Activated naive CD8-positive, alpha-beta T cell treated with anti-CD3 and anti-CD28 coated beads, Interleukin-2, amount 10 ng/mL, durations not matched to agents 7 days and 5 days (primary cell): ENCODE measurements around the gene HOXA13. TPM values are rescaled to one million over a fixed set of nuclear protein-coding genes. Genes with fewer than 3 reads are reported as not detected.

Experiments used
- ATAC-seq: fragments of 150-1000 bp; cut with Tn5 transposase; one replicate; pipeline ENCODE4 v1.10.0; 2021; ENCODE audit warnings: low read depth, moderate library complexity
- POLR2A ChIA-PET: fragments of 350-600 bp; sonication (Branson Sonifier 250); formaldehyde crosslinking; loops from one replicate; lab custom pipeline; 2021; ENCODE audit warnings: antibody characterized with exemption; lab: Charles Lee
- DNase-seq: peaks from one replicate; pipeline ENCODE4 v3.0.0; 2021
- H3K27ac Mint-ChIP-seq: one replicate; pipeline ENCODE4 v1.8.0; 2022; ENCODE audit warnings: mild to moderate bottlenecking, mixed read lengths
- H3K27me3 Mint-ChIP-seq: one replicate; pipeline ENCODE4 v1.8.0; 2022; ENCODE audit warnings: mild to moderate bottlenecking, moderate library complexity, mixed read lengths
- H3K36me3 Mint-ChIP-seq: one replicate; pipeline ENCODE4 v1.8.0; 2021; ENCODE audit warnings: mild to moderate bottlenecking, mixed read lengths
- H3K4me1 Mint-ChIP-seq: one replicate; pipeline ENCODE4 v1.8.0; 2021; ENCODE audit warnings: mixed read lengths
- H3K4me3 Mint-ChIP-seq: one replicate; pipeline ENCODE4 v1.8.0; 2022; ENCODE audit warnings: mild to moderate bottlenecking, moderate library complexity, mixed read lengths
- H3K9me3 Mint-ChIP-seq: one replicate; pipeline ENCODE4 v1.8.0; 2021; ENCODE audit warnings: mixed read lengths
- total RNA-seq, 2 experiments: library from RNA; stranded (reverse); gene quantifications; one replicate each; pipeline ENCODE4 v1.2.3, GENCODE V29; 2021

The HOXA13 gene
- total RNA-seq, 2 experiments from 2014 or later = not detected

DNA sequence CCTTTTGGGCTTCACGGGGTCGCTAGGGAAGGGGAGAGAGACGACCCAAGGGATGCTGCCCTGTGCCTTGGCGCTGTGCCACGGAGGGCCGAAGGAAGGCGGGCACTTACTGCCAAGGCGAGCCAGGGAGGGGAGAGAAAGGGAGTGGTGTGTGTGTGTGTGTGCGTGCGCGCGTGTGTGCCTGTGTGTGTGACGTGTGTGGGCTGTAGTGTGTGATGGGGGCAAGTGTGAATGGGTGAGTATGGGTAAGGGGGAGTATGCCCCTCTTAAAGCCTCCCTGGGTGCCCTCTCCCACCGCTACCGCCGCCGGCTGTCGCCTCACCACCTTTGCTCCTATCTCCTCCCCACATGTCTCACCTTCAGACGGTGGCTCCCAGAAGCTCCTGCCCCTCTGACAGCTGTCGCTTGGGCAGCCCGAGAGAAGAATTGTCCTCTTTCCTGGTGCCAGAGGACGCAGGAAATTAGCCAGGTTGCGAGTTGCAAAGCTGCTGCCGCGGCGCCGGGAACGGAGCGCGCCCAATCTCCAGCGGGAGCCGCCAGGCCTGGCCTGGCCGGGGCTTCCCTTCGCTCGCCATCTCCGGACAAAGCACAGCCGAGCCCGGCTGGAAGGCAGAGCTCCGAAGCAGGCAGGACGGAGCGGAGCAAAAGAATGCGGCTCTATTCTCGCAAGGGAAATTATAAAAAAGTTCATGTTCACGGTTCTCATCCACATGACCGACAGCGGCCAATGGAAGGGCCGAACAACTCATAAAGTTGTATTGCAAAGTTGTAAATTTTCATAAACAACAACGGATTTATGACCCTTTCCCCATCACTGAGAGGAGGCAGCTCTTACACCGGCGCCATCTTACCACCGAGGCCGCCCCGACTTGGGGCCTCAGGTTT lies 47.7 kb downstream of the HOXA13 start, which contains the start of gene HOXA3:
TSS of gene HOXA3 (minus strand) at position 653 of the 885 bp plus-strand sequence. CDS start 41,943 bp downstream, outside the sequence.
- H3K27ac Mint-ChIP-seq = peak within 1 kb of the TSS; percentile 21
- DNase-seq (no peak), ATAC-seq (no peak)
- no peaks in the 10 kb centered on the region for H3K36me3 Mint-ChIP-seq
- peak within 1 kb of the TSS; percentile 73 for H3K4me3 Mint-ChIP-seq
- H3K4me1 Mint-ChIP-seq = peaks cover 27% of the 10 kb centered on the region
- no peaks in the 10 kb centered on the region for H3K9me3 Mint-ChIP-seq
- POLR2A ChIA-PET = no interaction called here
- peaks cover 90% of the 10 kb centered on the region for H3K27me3 Mint-ChIP-seq

DNA sequence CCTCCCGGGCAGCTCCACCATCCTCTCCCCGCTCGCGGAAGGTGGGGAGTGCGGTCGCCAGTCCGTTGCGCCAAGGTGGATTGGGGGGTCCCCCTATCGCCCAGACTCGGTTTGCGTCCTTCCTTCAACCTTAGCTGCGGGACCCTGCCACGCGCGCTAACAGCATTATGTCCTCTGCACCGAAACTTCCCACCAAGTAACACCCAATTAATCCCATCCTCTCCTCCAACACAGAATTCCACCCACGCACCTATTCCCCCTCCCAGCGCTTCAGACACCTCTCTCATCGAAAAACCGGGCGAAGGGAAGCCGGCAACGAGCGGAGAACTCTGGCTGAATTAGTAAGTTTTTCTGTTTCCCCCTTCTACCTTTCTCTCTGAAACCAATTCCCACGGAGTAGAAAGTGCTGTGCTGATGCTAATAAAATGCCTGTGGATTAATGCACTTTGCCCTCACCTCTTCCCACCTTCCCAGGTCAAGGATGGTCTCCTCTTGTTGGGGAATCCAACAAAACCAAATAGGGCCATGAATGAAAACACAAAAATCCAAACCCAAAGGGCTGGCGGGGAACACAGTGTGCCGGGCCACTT lies 48.5 kb downstream of the HOXA13 start:
- Mint-ChIP-seq H3K27me3 (peaks cover 92% of the 10 kb centered on the region), H3K36me3 (no peaks in the 10 kb centered on the region), H3K27ac (peak overlapping the region; percentile 21), H3K4me1 (peaks cover 27% of the 10 kb centered on the region), H3K9me3 (no peaks in the 10 kb centered on the region), H3K4me3 (peak overlapping the region; percentile 73)
- DNase-seq = no peak
- ATAC-seq = no peak
- POLR2A ChIA-PET = no interaction called here

DNA sequence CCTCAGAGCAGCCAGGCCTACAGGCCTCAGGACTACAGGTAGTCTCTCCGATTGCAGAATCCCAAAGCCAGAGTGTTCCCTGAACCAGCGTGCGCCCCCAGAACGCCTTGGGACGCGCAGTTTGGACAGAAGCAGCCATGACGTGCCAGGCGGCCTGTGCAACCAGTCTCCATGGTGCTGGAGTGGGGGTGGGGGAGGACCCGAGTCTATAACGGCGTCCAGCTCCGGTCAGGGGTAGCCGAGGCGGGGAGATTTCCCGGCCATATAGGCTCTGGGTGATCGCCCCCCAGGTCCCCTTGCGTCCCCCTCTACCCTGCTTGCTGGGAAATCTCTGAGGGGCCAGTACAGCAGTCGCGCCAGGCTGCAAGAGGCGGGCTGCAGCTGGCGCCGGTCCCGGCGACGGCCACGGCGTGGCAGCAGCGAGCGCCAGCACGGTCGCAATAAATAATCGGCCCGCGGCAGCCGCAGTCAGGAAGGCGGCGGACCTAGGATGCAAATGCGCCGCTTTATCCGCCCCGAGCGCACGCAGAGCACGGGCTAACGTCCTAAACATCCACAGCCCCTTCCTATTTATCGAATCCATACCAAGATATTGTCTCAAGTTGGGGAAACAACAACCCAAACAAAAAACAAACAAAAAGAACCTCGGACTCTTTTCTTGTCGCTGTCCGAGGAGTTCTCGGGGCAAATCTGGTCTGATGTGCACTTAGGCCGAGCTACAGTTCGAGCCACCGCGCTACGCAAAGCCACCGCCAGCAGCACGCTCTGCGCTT lies 49.1 kb downstream of the HOXA13 start:
- H3K4me1 Mint-ChIP-seq = peaks cover 27% of the 10 kb centered on the region
- DNase-seq (peak; percentile 80), ATAC-seq (peak; percentile 85)
- POLR2A ChIA-PET = interaction anchor here (0.8 kb wide), 1 partner anchor 16 kb away, joined by 3 read pairs; no protein-coding TSS in a partner anchor
- peak overlapping the region; percentile 34 for H3K27ac Mint-ChIP-seq
- no peaks in the 10 kb centered on the region for H3K36me3 Mint-ChIP-seq
- peak overlapping the region; percentile 73 for H3K4me3 Mint-ChIP-seq
- H3K27me3 Mint-ChIP-seq = peaks cover 92% of the 10 kb centered on the region
- no peaks in the 10 kb centered on the region for H3K9me3 Mint-ChIP-seq

DNA sequence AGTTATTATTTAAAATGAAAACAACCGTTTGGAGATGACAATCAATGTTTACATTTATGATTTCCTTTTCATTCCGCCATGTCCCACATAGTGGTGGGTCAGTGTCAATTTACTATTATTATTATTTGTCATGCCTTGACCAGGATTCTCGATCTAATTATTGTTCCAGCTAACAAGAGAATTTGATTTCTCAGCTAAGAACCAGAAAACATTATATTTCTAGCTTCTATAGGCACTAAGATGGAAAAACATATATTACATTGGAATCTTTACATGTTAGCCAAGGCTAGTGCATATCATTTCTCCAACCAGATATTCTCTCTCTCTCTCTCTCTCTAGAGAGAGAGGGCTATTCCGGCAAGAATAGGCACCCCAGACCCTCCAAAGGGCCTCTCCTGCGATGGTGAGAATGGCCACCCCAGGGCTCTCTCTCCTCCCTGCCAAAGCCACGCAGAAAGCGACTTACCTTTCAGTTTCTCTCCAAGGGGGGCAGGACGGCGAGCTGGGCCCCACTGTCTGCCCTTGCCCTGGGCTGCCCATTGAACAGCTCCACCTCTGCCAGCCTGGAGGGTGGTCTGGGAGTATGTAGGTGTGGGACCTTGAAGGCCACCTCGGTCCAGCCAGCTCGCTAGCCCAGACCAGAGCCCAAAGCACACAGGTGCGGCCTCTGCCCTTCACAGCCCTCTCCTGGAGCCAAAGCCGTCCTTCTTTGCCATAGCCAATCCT lies 49.9 kb downstream of the HOXA13 start:
- ATAC-seq (no peak), DNase-seq (no peak)
- H3K4me3 Mint-ChIP-seq = peak overlapping the region; percentile 73
- H3K27me3 Mint-ChIP-seq = peaks cover 89% of the 10 kb centered on the region
- no peaks in the 10 kb centered on the region for H3K36me3 Mint-ChIP-seq
- POLR2A ChIA-PET = interaction anchor here (0.8 kb wide), 1 partner anchor 16 kb away, joined by 3 read pairs; no protein-coding TSS in a partner anchor
- H3K4me1 Mint-ChIP-seq = peaks cover 22% of the 10 kb centered on the region
- no peak overlapping the region for H3K27ac Mint-ChIP-seq
- no peaks in the 10 kb centered on the region for H3K9me3 Mint-ChIP-seq

DNA sequence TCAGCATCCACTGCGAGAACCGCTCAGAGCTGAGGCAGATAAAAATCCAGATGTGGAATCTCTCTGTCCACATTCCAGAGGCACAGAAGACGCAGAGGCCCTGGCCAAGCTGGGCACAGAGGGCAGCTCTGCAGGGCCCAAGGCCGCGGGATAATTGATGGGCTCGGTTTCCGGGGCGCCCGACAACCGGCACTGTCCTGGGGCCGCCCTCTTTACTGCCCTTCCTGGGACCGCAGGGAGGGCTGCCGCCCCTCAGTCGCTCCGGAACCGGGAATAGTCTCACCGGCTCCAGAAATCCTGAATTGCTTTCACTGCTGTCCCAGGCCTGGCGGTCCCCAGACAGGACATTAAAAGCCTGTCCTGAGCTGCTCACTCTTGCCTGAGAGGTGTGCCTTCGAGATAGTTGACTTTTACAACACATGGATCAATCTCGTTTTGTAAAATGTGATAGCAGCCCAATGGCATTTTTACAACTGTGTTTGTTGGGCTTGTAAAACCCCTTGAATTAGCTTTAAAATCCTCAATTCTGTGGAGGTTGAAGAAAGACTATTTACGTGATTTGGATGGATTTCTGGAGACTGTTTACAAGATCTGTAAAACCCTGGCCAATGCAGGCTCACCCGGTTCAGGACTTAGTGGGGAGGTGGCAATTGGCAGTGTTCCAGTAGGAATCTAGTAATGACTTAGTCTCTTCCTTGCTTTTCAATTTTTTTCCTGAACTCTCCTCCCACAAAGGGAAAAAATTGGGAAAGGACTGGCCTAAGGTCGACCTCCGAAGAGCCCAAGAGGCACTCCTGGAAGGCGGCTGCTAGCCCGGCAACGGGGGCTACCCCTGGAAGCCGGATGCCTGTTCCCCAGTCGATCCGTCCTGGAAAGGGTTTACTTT lies 50.9 kb downstream of the HOXA13 start:
- DNase-seq = no peak
- Mint-ChIP-seq H3K9me3 (no peaks in the 10 kb centered on the region), H3K36me3 (no peaks in the 10 kb centered on the region), H3K4me3 (no peak overlapping the region), H3K4me1 (peaks cover 19% of the 10 kb centered on the region), H3K27me3 (peaks cover 80% of the 10 kb centered on the region), H3K27ac (no peak overlapping the region)
- no peak for ATAC-seq
- POLR2A ChIA-PET = no interaction called here

DNA sequence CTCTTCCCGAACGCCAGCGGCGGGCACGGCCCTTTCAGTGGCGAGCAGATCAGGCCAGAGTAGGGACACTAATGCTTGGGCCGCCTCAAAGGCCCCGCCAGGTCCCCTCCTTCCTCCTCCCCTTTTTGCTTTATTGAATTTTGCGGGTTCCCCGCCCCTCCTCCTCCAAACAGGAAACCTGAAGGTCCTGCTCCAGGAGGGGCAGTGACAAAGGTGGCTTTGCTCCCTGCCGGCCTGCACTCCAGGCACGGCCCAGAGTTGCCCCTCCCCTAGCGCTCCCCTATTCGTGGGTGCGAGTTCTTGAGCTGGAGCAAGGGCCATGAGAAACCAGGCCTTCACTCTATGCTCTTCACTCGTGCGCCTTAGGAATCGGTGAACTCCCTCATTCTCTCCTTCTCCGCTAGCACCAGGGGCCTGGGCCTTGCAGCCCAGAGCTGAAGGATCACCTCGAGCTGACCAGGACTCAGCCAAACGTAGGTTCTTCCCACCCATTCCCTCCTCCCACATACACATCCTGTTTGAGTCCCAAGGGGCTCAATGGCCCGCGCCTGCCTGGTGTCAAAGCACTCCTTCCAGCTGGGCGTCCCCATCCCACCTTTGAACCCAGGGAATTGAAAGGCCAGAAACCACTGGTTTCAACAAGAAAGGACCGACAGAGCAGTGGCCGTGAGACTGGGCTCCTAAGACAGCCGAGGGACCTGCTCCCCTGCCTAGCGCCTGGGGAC lies 51.7 kb downstream of the HOXA13 start:
- Mint-ChIP-seq H3K27ac (no peak overlapping the region), H3K9me3 (no peaks in the 10 kb centered on the region), H3K4me1 (peaks cover 17% of the 10 kb centered on the region), H3K27me3 (peaks cover 72% of the 10 kb centered on the region), H3K4me3 (peak overlapping the region; percentile 55), H3K36me3 (no peaks in the 10 kb centered on the region)
- DNase-seq (no peak), ATAC-seq (no peak)
- POLR2A ChIA-PET = no interaction called here

DNA sequence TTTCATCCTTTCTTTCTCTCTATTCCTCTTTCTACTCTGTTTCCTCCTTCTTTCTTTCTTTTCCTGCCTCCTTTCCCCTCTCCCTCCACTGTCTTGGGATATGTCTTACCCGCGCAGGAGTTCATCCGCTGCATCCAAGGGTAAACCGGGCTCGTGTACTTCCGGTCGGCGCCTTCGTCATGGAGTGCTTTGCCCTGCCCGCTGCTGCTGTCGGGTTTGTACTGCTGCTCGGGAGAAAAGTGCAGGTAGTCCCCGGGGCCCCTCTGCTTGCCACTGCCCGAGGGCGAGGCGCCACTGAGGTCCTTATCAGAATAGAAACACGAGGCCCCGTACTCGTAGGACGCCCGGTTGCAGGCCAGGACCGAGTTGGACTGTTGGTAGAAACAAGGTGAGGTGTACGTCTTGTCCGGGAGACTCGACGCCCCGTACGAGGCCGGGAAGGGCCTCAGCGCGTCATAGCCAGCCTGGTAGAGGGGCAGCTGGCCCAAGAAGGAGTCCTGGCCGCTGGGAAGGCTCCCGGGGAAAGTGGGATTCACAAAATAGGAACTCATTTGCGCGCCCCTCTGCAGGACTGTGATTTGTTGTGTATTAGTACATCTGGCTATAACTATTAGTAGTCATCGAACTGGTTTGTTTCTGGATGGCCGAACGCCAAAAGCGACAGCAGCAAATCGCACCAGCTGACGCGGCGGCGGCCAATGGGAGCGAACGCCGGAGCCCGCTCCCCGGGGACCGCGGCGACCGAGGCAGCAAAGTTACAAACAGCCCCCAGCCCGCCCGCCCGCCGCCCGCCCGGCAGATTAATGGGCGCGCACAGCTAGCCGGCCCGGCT lies 52.5 kb downstream of the HOXA13 start, which contains the start of gene HOXA6:
TSS of gene HOXA6 (minus strand) at position 576 of the 832 bp plus-strand sequence. CDS start at position 551, 25 bp downstream.
- no peak for ATAC-seq
- H3K4me1 Mint-ChIP-seq = peaks cover 17% of the 10 kb centered on the region
- no peaks in the 10 kb centered on the region for H3K36me3 Mint-ChIP-seq
- H3K9me3 Mint-ChIP-seq = no peaks in the 10 kb centered on the region
- POLR2A ChIA-PET = no interaction called here
- peak within 1 kb of the TSS; percentile 55 for H3K4me3 Mint-ChIP-seq
- peaks cover 67% of the 10 kb centered on the region for H3K27me3 Mint-ChIP-seq
- no peak for DNase-seq
- no peak within 1 kb of the TSS for H3K27ac Mint-ChIP-seq

DNA sequence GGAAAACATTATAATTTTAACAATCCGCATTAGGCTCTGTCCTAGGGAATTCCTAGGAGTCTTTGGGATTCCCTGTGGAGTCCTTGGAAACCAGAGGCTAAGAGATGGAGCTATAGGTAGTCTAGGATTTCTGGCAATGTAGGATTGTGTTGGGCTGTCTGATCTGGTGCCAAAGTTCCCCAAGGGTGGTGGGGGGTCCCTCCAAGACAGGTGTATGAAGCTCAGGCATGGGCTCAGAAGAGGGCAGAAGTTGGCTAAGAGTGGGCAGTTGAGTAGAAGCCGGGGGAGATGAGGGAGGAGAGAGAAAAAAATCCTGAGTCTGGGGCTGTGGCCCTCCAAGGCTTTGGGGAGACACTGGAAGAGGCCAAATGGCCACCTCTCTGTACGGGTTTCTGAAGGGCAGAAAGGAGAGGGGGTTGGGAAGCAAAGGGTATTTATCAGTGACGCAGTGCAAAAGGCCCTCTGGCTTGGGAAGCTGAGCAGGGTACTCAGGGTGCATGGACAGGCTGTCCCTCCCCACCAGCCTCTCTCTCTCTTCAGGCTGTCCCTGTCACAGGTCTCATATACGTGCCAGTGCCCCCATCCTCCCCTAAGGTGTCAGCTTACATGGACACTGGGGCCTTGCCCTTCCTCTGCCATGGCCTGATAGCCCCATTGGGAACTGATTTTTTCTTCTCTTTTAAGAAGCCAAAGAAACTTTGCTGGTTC lies 53.2 kb downstream of the HOXA13 start:
- Mint-ChIP-seq H3K27ac (no peak overlapping the region), H3K36me3 (no peaks in the 10 kb centered on the region), H3K27me3 (peaks cover 59% of the 10 kb centered on the region), H3K4me1 (peaks cover 11% of the 10 kb centered on the region), H3K9me3 (no peaks in the 10 kb centered on the region), H3K4me3 (no peak overlapping the region)
- DNase-seq (no peak), ATAC-seq (no peak)
- POLR2A ChIA-PET = no interaction called here

DNA sequence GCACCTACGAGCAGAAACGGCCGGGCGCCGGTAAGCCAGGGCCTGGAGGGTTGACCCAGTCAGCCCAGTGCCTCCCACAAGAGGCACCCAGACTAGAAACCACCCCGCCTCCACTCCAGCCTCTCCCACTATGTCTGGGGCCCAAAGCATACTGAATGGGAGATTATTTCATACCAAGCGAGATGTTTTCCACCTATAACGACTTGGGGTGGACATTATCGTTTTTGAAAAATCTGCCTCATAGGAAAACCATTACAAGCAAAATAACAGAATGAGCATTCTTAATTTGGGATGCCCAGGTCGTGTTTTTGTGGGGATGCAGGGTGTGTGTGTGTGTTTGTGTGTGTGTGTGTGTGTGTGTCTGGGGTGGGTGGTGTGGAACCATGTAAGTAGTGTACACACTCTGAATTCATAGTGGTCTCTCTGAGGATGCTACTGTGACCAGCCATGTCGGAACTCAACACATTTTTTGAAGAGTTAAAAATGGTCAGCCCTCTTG lies 53.9 kb downstream of the HOXA13 start:
- peaks cover 52% of the 10 kb centered on the region for H3K27me3 Mint-ChIP-seq
- H3K4me3 Mint-ChIP-seq = no peak overlapping the region
- H3K9me3 Mint-ChIP-seq = no peaks in the 10 kb centered on the region
- DNase-seq (no peak), ATAC-seq (no peak)
- no peak overlapping the region for H3K27ac Mint-ChIP-seq
- H3K36me3 Mint-ChIP-seq = no peaks in the 10 kb centered on the region
- POLR2A ChIA-PET = interaction anchor here (0.6 kb wide), 1 partner anchor 49 kb away, joined by 5 read pairs; no protein-coding TSS in a partner anchor
- peaks cover 6% of the 10 kb centered on the region for H3K4me1 Mint-ChIP-seq

DNA sequence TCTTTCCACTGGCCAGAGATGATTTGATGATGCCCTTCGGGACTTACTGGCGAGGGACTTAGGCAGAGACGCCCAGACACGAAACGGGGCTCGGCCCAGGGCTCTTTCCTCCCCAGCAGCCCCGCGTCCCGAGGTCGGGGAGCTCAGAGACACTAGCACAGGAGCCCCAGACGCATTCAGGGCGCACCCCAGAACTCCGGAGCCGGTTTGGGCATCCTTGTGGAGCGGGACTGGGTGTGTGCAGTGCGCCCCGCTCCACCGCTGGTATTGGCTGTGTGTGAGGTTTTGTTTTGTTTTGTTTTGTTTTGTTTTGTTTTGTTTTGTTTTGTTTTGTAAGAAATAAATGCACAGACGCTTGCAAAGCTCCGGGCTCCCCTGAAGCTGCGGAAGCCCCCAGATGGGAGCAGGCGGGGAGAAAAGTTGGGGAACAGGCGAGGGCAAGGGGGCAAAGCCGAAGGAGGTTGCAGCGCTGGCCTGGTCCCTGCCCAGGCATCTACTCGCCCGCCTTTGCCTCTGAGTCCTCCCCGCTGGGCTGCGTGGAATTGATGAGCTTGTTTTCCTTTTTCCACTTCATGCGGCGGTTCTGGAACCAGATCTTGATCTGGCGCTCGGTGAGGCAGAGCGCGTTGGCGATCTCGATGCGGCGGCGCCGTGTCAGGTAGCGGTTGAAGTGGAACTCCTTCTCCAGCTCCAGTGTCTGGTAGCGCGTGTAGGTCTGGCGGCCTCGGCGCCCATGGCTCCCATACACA lies 54.6 kb downstream of the HOXA13 start:
- Mint-ChIP-seq H3K4me1 (peaks cover 3% of the 10 kb centered on the region), H3K27ac (no peak overlapping the region), H3K9me3 (no peaks in the 10 kb centered on the region), H3K36me3 (no peaks in the 10 kb centered on the region), H3K27me3 (peaks cover 47% of the 10 kb centered on the region), H3K4me3 (no peak overlapping the region)
- DNase-seq (no peak), ATAC-seq (no peak)
- POLR2A ChIA-PET = interaction anchor here (0.6 kb wide), 1 partner anchor 48 kb away, joined by 5 read pairs; no protein-coding TSS in a partner anchor
